ENCODE measurements around the gene ROBO2.
A peak's percentile ranks its signal among the peaks of the same experiment; 100 is the strongest.

Gene ROBO2

DNA sequence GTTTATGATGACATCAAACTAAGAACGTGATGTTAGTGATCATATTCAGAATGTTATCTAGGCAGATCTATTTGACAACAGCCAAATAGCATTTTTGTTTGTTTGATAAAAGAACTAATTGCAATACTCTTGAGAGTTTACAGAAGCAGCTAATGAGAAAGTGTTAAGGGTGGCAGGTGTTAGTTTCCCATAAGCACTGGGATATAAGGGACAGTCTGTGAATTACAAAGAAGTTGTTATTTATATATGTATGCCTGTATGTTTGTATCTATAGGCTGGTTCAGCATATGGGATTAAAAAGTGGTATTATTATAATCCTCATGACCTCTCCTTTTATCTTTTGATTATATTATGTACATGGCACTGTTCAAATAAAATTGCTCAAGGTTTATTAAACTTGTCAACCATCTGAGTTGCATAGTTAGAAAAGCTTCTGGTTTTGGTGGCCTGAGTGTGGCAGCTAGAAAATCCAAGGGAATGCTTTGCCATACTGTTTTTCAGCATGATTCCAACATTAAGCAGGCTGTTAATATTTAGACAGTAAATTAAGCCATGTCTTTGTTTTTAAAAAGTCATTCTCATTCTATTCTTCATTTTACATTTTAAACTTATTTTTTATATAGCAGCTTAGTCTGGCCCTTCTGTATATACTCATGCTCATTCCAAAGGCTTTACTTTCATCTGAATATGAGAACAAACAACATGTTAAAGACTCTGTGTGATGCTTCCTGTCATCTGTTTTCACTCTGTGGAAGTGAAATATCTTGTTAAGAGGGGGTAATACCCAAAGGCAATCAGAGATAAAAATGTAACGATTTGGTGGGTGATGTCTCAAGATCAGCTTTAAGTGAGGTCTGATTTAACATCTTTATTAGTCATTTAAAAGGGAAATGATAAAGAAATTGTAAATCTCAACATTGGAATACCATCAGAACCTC lies 13.1 kb downstream of the ROBO2 start:
- DNase-seq: no peak

DNA sequence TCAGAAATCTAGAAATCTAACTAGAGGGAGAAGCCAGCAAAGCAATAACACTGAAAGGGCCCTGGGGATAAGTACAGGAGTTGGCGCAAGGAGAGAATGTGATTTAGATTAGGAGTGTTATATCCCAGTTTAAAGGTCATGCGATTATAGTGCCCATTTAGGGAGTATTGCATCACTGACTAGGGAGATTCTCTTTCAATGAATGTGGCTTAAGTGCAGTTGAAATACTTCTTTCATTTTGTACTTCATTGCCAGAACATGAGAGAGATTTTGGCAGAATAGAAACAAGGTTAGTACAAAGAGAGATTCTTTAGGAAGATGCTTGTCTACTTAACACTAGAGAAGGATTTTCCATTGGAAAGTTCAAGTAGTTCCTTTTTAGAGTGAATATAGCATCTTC lies 13.9 kb downstream of the ROBO2 start:
- no peak for DNase-seq

DNA sequence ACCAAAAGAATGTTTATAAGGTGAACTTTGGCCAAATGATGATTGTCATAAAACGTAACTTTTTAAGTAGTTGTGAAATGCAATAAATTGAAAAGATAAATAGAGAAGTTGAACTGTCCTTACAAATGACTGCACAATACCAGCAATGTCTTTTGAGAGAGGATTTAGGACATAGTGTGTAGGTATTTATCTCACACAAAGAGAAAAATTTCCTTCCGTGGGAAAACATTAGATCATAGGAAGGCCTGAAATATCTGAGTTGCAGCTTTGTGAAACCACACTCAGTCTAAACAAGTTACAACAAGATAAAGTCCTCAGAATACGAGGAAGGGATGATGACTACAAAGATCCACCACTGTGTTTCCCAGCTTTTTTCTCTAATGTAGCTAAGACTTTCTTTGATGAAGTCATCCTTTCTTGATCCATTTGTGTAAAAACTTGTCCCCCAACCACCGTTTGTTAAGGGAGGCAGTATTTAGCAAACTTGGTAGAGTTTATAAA lies 16.0 kb downstream of the ROBO2 start:
- DNase-seq: no peak

DNA sequence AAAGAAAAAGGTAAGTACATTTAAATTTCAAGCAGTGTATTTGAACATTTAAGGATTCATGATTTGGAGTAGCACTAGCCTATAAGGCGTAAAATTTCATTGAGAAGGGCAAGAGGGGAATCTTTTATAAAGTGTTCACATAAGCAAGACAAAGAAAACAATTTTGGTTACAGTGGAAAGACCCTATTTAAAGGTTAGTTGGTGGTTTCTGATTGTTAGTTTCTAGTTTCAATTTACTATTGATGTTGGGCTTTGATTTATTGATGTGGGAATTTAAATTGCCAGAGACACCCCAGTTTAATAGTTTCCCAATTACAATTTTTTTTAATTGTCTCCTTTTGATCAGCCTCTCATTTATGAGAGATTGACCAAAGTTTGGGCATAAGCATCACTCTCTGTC lies 19.5 kb downstream of the ROBO2 start:
- no peak for DNase-seq

DNA sequence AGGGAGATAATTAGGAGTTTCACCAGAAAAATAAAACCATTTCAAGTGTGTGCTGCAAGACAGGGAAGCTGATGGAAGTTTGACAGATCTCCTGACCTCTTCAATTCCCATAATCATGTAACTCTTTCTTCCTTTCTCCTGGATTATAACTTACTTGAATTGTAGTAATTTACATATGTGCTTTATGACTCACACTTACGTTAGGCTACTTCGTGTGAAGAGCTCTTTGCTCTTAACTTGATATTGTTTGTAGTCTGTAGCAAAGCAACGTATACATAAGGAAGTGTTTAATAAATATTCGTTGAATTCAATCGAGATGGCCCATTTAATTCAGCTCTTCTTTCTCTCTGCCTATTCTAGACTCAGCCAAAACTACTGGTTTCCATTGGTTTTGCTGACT lies 23.5 kb downstream of the ROBO2 start:
- DNase-seq: no peak

DNA sequence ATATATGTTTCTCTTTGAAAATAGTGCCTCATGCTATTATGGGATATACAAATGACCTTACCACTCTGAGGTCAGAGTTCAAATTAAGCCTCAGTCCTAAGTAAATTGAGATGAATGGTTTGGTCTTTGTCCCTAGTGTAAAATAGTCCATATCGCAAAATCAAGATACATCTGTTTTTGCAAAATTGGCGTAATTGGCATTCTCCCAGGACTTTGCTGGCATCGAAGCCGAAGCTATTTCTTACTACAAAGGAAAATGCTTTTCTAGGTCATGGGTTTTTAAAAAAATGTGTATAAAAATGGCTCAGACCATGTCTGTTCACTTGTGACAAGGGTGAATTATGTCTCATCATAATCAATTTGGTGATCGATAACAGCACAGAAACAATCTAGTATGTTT lies 25.9 kb downstream of the ROBO2 start:
- DNase-seq: peak in 1 of 2 experiments; percentile 45

DNA sequence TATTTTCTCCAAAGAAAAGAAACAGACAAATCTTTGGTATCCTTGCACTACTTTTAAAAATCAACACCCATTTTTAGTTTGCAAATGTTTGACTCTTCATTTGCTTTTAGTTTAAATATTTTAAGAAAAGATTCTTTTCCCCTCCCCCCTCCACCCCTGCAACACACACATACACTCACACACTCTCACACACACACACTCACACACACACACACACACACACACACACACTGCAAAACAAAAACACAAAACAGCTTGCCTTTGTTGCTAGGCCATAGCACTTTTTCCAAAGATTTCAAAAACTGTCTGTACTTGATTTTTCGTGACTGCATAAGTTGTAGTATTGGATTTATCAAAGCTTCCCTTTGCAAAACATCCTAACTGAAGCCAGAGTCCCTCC lies 26.9 kb downstream of the ROBO2 start:
- no peak for DNase-seq

DNA sequence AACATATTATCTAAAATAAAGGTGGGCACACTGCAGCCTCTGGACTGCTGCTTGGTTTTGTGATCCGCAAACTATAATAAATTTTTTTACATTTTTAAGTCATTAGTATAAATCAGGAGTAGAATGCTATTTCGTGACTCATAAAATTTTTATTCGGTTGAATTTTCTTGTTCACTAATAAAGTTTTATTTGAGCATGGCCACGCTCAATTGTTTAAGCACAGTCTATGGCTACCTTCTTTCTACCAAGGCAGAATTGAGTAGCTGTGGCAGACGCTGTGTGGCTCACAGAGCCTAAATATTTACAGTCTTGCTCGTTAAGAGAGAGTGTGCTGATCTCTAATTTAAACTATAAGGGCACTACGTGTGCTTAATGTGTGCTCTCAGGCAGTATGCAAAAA lies 28.9 kb downstream of the ROBO2 start:
- no peak for DNase-seq

DNA sequence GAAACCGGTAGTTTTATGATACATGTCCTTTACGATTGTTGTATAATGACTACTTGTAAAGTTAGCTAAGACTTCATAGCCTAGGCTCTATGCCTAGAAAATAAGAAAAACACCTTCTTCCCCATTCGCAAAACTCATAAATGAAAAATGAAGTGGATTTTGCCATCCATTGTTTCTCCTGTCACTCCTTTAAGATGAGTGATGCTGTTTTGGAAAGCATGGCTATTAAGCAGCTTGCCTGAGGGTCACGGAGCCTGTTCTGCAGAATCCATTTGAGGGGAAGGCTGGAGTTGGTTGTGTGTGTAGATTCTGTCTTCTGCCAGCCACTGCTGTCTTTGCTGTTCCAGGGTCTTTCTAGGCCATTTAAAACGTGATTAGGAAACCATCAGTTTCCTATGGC lies 31.5 kb downstream of the ROBO2 start:
- DNase-seq: no peak

DNA sequence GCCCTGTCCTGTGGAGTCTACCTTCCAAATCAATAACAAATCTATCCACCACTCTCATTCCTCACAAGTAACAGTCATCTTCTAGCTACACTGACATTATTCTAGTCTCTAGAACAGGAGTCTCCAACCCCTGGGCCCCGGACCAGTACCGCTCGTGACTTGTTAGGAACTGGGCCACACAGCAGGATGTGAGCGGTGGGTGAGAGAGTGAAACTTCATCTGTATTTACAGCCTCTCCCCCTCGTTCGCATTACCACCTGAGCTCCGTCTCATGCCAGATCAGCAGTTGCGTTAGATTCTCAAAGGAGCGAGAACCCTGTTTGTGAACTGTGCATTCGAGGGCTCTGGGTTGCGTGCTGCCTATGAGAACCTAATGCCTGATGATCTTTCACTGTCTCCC lies 31.9 kb downstream of the ROBO2 start:
- DNase-seq: no peak

DNA sequence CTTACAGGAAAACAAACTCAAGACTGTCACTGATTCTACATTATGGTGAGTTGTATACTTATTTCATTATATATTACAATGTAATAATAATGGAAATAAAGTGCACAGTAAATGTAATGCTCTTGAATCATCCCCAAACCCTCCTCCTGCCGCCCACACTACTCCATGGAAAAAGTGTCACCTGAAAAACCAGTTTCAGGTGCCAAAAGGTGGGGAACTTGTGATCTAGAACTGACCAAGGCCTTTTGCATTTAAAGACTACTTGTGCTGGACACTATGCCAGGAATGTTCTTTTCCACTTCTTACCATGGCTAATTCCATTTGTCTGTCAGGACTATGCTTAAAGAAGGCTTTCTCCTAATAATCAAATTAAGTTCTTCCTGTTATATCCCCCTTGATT lies 32.3 kb downstream of the ROBO2 start:
- no peak for DNase-seq

DNA sequence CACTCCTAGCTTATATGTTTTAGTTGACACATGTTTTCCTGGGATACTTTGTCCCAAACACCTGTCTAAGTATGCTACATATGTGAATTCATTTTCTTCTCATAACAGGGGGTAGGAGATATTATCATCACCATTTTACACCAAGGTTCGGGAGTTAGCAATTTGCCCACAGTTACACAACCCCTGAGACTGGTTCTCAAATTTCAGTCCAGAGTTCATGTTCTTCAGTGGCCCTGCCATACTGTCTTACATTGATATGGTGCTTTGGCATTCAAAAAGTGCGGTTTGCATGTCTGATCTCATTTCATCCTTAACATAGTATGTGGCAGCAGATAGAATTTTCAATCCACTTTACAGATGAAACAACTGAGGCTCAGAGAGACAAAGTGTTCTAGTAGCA lies 38.4 kb downstream of the ROBO2 start:
- no peak for DNase-seq

DNA sequence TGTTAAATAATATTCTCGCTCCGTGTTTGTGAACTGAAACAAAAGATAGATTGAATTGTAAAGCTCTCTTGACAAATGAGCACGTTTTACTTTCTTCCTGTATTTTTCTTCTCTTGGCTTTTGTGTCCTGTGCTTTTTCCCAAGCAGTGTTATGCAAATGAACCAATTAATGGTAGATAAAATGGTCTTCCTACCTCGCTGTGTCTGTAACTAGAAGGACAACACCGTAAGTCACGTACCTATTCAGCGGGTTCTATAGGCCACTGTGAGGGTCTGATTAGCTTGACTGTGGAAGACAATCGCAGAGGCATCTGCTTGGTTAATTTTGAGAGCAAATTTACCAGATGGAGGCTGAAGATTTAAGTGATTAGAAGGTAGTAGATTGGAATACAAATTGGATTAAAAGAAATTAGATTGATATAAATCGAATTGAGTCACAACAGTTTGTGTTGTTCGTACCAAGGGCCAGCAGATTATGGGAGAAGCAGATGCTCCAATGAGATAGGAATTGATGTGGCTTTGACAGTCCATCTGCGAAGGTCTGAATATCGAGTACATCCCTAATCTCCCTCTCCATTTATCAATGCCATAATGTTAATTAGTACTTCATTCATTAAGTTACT lies 40.2 kb downstream of the ROBO2 start:
- DNase-seq: peak; percentile 38 to 45

DNA sequence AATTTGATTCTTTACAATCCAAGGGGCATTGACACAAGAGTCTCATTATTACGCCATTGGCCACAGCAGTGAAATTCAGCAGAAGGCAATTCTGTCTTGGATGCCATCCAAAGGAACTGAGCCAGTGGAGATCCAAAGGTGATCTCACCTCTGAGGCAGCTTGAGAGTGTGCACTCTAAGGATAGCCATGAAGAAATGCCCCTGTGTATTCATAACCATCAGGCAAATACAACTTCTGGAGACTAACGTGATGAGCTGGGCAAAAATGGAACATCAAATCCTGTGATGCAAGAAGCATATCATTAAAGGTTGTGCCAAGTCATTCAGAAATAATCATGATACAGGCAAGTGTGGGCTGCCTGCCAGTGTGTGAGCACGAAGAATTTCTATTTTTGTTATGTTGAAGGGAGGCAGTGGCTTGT lies 41.4 kb downstream of the ROBO2 start:
- peak; percentile 42 to 88 for DNase-seq

DNA sequence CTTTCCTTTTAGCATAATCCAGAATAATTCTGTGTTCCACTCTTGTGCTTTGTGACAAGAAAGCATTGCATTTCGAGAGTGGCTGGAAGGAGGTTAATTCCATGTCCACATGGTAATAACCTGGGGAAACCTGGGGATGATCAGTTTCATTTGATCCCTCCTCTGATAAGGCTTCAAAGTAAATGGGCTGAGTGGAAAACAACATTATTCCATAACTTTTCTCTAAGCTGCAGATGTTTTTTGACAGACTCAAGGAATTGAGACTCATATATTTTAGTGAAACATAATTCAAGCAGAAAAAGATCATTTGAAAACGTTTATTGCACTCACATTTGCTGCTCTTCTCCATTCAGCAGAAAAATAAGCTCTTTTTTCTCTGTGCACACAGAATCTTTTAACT lies 44.6 kb downstream of the ROBO2 start:
- DNase-seq: no peak

DNA sequence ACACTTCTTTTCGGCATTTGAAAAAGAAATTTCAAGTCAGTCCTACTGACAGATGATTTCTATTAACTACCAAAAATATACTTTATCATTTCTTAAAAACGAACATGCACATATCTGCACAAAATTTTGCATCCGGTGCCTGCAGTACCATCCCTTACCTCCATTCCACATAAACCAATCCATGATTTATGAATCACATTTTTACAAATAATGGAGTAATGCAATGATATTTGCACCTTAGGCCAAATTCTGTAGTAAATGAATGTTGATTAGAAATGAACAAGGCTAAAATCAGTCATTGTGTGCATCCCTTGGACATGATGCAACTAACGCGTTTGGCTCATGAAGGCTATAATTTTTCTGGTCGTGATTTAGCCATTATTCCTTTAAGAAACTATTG lies 46.5 kb downstream of the ROBO2 start:
- DNase-seq: no peak

DNA sequence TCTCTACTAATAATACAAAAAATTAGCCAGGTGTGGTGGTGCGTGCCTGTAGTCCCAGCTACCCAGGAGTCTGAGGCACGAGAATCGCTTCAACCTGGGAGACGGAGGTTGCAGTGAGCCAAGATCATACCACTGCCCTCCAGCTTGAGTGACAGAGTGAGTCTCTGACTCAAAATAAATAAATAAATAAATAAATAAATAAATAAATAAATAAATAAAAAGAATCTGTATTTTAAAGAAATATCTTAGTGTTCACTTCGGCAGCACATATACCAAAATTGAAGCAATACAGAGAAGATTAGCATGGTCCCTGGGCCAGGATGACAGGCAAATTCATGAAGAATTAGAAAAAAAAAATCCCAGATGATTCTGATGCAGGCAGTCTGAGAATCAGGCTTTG lies 51.9 kb downstream of the ROBO2 start:
- DNase-seq: no peak

DNA sequence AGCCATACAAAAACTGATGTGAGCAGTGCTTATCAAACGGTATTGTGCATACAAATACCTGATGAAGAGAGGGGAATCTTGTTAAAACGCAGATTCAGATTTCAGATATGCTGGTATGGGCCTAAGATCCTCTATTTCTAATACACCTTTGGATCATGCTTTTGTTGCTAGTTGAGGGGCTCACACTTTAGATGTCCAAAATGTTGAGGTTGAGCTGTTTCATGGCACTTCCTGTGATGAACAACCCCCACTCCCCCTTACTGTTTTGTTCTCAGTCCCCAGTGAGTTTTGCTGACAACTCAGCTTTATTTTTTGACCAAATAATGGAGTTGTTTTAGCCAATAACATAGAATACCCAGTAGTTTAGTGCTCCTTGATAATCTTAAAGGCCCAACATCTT lies 53.2 kb downstream of the ROBO2 start:
- no peak for DNase-seq

DNA sequence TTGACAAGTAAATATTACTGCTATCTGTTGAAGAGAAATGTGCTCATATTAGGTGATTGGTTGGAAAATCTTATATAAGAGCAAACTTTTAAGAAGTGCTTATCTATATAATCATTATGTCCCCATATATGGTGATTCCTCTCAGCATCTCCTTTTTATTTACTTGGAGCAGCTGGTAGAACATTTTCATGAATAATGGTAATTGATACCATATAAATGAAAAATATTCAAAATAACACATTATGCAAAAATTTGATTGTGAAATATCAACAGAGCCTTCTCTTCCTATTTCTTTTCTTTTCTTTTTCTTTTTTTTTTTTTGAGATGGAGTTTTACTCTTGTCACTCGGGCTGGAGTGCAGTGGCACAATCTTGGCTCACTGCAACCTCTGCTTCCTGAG lies 56.2 kb downstream of the ROBO2 start:
- no peak for DNase-seq

DNA sequence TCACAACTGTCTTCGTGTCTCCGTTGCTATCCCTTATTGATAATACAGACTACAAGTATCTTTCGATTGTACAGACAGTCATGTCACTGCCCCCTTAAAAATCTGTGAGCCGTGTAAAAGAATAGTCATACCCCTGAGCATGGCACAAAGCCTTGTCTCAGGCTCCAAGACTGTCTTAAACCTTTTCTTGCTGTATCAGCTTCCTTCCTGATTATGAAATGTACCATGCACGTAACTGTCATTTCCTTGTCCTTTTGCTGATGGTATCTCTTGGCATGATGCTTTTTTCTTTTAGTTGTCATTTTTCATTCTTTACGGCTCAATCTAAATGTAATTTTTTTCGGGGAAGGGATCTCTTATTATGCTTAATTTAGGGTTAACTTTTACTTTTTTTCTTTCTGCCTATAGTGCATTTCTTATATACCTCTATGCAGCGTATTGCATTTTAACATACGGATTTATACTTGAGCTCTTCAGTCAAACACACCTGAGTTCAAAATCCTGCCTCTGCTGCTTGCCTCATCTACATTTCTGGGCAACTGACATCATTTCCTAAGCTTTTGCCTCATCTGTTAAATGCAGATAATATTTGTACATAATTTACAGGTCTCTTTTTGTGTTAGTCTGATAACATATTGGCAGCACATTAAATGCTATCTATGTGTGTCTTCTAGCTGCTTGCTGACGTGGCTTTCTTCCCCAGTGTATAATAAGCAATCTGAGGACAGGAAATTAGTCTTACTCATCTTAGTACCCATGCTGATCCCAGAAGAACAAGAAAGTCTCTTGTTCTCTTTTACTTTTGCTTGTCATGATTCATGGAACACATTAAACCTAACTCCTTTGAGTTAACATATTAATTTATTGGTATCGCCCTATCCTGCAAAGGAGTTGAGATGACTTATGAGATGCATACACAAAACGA lies 57.3 kb downstream of the ROBO2 start:
- DNase-seq: no peak

DNA sequence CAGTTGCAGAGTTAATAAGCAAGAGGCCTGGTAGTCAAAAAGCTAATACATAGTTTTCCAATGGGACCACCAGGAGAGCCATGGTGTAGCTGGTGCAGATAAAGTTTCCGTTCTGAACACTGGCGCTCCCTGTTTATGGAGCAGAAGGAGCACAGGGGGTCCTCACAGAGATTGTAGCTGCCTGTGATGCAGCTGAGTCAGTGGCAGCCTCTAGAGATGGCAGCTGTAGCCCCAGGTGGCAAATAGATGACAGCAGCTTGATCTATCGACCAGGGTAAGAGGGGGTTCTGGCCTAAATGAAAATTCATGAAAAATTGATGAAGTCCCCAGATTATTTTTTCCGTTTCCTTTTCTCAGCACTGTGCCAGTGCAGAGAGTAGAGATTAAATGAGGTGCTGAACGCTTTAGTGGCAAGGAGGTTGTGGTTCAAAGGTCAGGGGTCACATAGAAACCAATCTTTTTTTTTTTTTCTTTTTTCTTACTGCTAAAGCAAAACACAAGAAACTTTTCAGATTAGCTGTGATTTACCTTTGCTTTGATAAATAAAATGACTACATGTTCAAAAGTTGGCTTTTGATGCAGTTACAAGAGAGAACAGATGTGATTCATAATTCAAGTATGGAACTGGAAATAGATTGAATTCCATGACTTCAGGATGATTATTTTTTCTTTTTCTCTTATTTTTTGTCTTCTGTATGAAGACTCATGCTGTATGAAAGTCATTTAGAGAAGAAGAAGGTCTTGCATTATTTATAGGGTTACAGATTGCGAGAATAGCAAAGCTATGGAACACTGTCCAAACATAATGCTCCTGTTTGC lies 63.3 kb downstream of the ROBO2 start:
- no peak for DNase-seq

DNA sequence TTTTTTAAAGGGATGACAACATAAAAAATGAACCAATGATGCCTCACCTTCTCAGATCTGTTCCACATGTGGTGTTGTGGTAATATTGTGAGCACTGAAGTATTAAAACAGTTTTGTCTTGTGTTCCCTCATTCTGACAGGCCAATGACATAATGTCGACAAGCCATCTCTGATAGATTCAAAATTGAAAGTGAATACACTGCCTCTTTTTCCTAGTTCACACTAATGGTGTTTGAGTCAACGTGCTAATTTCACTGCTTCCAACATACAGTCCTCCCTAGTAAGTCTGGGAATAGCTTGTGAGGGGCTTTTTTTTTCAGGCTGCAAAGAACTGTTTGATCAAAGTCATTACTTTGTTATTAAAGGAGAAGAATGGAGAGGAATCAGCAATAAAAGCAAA lies 82.8 kb downstream of the ROBO2 start:
- DNase-seq: no peak
